B cell (primary cell): Measurements from ENCODE around the gene SEMA6A. TPM values are rescaled to one million over a fixed set of nuclear protein-coding genes. Genes with fewer than 3 reads are reported as not detected.

Source experiments
- ATAC-seq: fragments of 200-7000 bp; cut with Tn5 transposase; one replicate; pipeline ENCODE4 v1.10.0; 2021; ENCODE audit warnings: low read depth, mild to moderate bottlenecking, moderate number of reproducible peaks, moderate library complexity
- CTCF ChIA-PET: fragments of 350-600 bp; sonication (Branson Sonifier 250); formaldehyde crosslinking; loops from one replicate; lab custom pipeline; 2021; ENCODE audit warnings: antibody characterized with exemption, inconsistent platforms; lab: Charles Lee
- POLR2A ChIA-PET: fragments of 350-600 bp; sonication (Branson Sonifier 250); formaldehyde crosslinking; loops from one replicate; lab custom pipeline; 2021; ENCODE audit warnings: antibody characterized with exemption; lab: Charles Lee
- DNase-seq: peaks from one replicate; pipeline ENCODE4 v3.0.0; 2013
- H2AFZ ChIP-seq: 2 replicates; pipeline ENCODE4 v1.6.1; 2012; ENCODE audit warnings: mild to moderate bottlenecking, low read depth, low read length; ENCODE audit not compliant: insufficient read depth, poor library complexity, severe bottlenecking
- H3K27ac ChIP-seq, 2 donors: 1 replicate in 1 of 2; 2 replicates in 1 of 2; pipeline ENCODE4 v1.5.1; 2012 to 2013; ENCODE audit warnings: low read length in 2 of 2, mild to moderate bottlenecking in 2 of 2, moderate library complexity in 1 of 2
- H3K27me3 ChIP-seq, 4 experiments: fragments of 200-600 bp in 1 of 4; sonication (generic) in 1 of 4; replicated peaks in 1 of 4; 1 replicate in 2 of 4; 2 replicates in 2 of 4; pipeline versions ENCODE4 v1.6.1 to v1.7.0; 2013 to 2016; ENCODE audit warnings: low read length in 3 of 4, mild to moderate bottlenecking in 2 of 4, mixed read lengths in 1 of 4, moderate library complexity in 1 of 4; ENCODE audit not compliant: insufficient read depth in 4 of 4, control insufficient read depth in 3 of 4; ENCODE audit errors: control extremely low read depth in 1 of 4
- H3K36me3 ChIP-seq, 2 experiments: replicated peaks in 1 of 2; 1 replicate in 1 of 2; 2 replicates in 1 of 2; pipeline versions ENCODE4 v1.6.1 to v1.7.1; 2013; ENCODE audit warnings: low read length in 1 of 2; ENCODE audit not compliant: insufficient read depth in 2 of 2, control insufficient read depth in 1 of 2; ENCODE audit errors: control extremely low read depth in 1 of 2, extremely low read depth in 1 of 2
- H3K4me1 ChIP-seq, 2 donors: fragments of 200-600 bp in 1 of 2; sonication (generic) in 1 of 2; 1 replicate in 1 of 2; 2 replicates in 1 of 2; pipeline versions ENCODE4 v1.5.1 to v1.6.1; 2013 to 2017; ENCODE audit warnings: low read length in 2 of 2; ENCODE audit not compliant: control insufficient read depth in 2 of 2, insufficient read depth in 2 of 2
- H3K4me2 ChIP-seq: replicated peaks from 2 replicates; pipeline ENCODE3; 2012; ENCODE audit warnings: mild to moderate bottlenecking, low read depth, low read length; ENCODE audit not compliant: poor library complexity, severe bottlenecking
- H3K4me3 ChIP-seq, 5 experiments: fragments of 200-600 bp in 1 of 5; sonication (generic) in 1 of 5; 1 replicate in 3 of 5; 2 replicates in 2 of 5; pipeline versions ENCODE4 v1.5.1 to v1.7.0; 2011 to 2016; ENCODE audit warnings: low read length in 4 of 5, mild to moderate bottlenecking in 4 of 5, low read depth in 2 of 5, control low read depth in 1 of 5, moderate library complexity in 1 of 5; ENCODE audit not compliant: insufficient read depth in 1 of 5; ENCODE audit errors: control extremely low read depth in 1 of 5, extremely low read depth in 1 of 5
- H3K79me2 ChIP-seq: fragments of 200-600 bp; sonication (generic); one replicate; pipeline ENCODE4 v1.6.0; 2016; ENCODE audit warnings: low read length; ENCODE audit not compliant: control insufficient read depth, insufficient read depth
- H3K9ac ChIP-seq: fragments of 200-600 bp; sonication (generic); 2 replicates; pipeline ENCODE4 v1.6.1; 2017; ENCODE audit warnings: mild to moderate bottlenecking, low read length, moderate library complexity
- H3K9me3 ChIP-seq, 3 donors: one replicate each; pipeline versions ENCODE4 v1.6.1 to v1.7.1; 2013; ENCODE audit warnings: low read length in 2 of 3; ENCODE audit not compliant: control insufficient read depth in 2 of 3, insufficient read depth in 1 of 3; ENCODE audit errors: control extremely low read depth in 1 of 3
- H4K20me1 ChIP-seq: 2 replicates; pipeline ENCODE4 v1.6.0; 2012; ENCODE audit warnings: mild to moderate bottlenecking, low read length; ENCODE audit not compliant: insufficient read depth, control insufficient read depth, poor library complexity, severe bottlenecking
- H3K27ac Mint-ChIP-seq: one replicate; pipeline ENCODE4 v1.8.0; 2021; ENCODE audit warnings: mixed read lengths
- H3K27me3 Mint-ChIP-seq: one replicate; pipeline ENCODE4 v1.8.0; 2021; ENCODE audit warnings: mixed read lengths
- H3K4me1 Mint-ChIP-seq: one replicate; pipeline ENCODE4 v1.8.0; 2021; ENCODE audit warnings: mixed read lengths
- H3K4me3 Mint-ChIP-seq: one replicate; pipeline ENCODE4 v1.8.0; 2021; ENCODE audit warnings: mixed read lengths
- H3K9me3 Mint-ChIP-seq: one replicate; pipeline ENCODE4 v1.8.0; 2022; ENCODE audit warnings: mixed read lengths; ENCODE audit not compliant: insufficient read depth
- EZH2 ChIP-seq: IDR thresholded peaks from 2 replicates; pipeline ENCODE4 v1.6.1; 2012; ENCODE audit warnings: borderline replicate concordance, low read depth, mild to moderate bottlenecking, moderate library complexity, low read length; ENCODE audit not compliant: insufficient read depth, poor library complexity, severe bottlenecking
- WGBS: methylation state at CpG from one replicate; pipeline ENCODE4 v1.1.5; 2013; ENCODE audit warnings: missing lambda C conversion rate; ENCODE audit not compliant: insufficient coverage; 5-methylcytosine and 5-hydroxymethylcytosine counted together
- intact Hi-C: fragments of 100-400 bp; cut with micrococcal nuclease; formaldehyde crosslinking; loops from one replicate; pipeline ENCODE4 v1.10.0; 2022
- polyA plus RNA-seq: library from polyadenylated mRNA; depleted of rRNA; stranded (reverse); fragments of >200 nt; gene quantifications from 2 replicates; pipeline ENCODE4 v1.2.3, GENCODE V29; 2012
- total RNA-seq, 2 donors: library from RNA; stranded (reverse); fragments of 120-200 nt in 1 of 2; gene quantifications; 1 replicate in 1 of 2; 2 replicates in 1 of 2; pipeline versions ENCODE4 v1.2.3 to v1.2.4, GENCODE V29; 2013 to 2022
- TF ChIP-seq, protein P1 (sequence below): fragments of 200-600 bp; IDR thresholded peaks from one replicate; pipeline ENCODE4 v1.8.0; 2022; ENCODE audit warnings: antibody characterized with exemption, mild to moderate bottlenecking

The SEMA6A gene
- total and polyA plus RNA-seq, 2 donors (not counting 1 experiment from before 2014, with no cell fraction given): 0.44 TPM; not detected in 1

DNA sequence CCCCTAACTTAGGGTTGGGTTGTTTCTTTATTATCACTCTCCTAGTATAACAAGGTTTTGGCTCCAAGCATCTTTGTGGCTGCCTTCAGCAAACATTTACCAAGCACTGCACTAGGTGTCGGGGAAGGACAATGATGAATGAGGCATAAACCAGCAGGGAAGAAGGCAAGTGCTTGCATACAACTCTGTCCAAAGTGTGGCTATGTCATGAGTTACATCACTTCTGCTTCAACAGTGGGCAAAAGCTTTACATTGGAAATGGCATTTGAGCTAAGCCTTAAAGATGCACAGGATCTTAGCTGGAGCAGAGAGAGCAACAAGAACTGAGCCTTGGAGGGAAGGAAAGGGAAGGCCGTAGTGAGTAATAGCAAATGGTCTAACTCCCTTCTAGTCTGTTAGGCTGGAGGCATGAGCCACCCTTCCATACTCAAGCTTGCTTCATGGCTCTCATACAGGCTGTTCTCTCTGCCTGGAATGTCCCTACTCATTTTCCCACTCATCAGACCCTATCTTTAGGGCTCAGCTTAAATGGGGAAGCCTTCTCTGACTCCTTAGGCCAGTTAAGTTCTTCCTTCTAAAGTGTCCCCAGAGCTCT is 121.8 kb downstream of the SEMA6A start:
- Histone ChIP-seq H3K4me2 (no peak overlapping the region), H3K79me2 (no peaks in the 10 kb centered on the region), H3K4me1 (peaks cover 8 to 15% of the 10 kb centered on the region in 2 donors), H3K27ac (no peak overlapping the region), H2AFZ (no peak overlapping the region), H3K36me3 (peaks cover 0 to 2% of the 10 kb centered on the region in 2 experiments), H3K9me3 (no peaks in the 10 kb centered on the region), H3K9ac (no peak overlapping the region), H4K20me1 (no peaks in the 10 kb centered on the region), H3K27me3 (no peaks in the 10 kb centered on the region), H3K4me3 (no peak overlapping the region)
- no peak for TF ChIP-seq EZH2
- TF ChIP-seq, protein P1, sequence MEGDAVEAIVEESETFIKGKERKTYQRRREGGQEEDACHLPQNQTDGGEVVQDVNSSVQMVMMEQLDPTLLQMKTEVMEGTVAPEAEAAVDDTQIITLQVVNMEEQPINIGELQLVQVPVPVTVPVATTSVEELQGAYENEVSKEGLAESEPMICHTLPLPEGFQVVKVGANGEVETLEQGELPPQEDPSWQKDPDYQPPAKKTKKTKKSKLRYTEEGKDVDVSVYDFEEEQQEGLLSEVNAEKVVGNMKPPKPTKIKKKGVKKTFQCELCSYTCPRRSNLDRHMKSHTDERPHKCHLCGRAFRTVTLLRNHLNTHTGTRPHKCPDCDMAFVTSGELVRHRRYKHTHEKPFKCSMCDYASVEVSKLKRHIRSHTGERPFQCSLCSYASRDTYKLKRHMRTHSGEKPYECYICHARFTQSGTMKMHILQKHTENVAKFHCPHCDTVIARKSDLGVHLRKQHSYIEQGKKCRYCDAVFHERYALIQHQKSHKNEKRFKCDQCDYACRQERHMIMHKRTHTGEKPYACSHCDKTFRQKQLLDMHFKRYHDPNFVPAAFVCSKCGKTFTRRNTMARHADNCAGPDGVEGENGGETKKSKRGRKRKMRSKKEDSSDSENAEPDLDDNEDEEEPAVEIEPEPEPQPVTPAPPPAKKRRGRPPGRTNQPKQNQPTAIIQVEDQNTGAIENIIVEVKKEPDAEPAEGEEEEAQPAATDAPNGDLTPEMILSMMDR: no peak
- Mint-ChIP-seq H3K4me1 (peaks cover 12% of the 10 kb centered on the region), H3K9me3 (no peaks in the 10 kb centered on the region), H3K27ac (no peak overlapping the region), H3K27me3 (no peaks in the 10 kb centered on the region), H3K4me3 (no peak overlapping the region)
- CTCF ChIA-PET: interaction anchor here (1.2 kb wide), 1 partner anchor 17 kb away, joined by 3 read pairs; no protein-coding TSS in a partner anchor
- ATAC-seq: no peak
- 100% methylated on average over 1 of the region's 2 CpGs for WGBS
- DNase-seq: no peak
- POLR2A ChIA-PET: no interaction called here
- intact Hi-C loops: no loop called here

DNA sequence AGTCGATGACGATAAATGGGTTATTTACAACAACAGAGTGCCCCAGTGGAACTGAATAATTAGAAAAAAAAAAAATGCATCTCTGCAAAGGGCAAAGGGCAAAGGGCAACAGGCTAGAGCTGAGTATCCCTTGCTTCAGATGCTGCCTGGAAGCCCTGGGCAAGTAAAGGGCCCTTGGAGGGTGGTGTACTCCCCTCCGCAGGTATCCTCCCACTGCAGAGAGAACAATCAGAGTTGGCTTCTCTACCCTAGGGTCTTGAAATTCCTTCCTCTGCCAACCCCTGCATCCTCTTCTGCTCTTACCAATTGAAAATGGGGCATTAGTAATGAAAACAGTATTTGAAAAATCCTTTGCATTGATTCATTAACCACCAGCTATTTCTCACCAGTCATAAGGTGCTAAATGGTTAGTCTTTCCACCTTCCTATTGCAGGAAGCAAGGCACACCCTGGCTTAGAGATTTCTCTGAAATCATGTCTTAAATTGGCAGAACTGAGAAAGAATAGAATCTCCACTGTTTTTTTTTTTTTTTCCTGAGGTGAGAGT is 122.6 kb downstream of the SEMA6A start:
- no peak overlapping the region for H3K27ac Mint-ChIP-seq

More for the DNA sequence above, 122.6 kb downstream of the SEMA6A start:
- ATAC-seq (no peak), DNase-seq (no peak)
- WGBS: no CpG with 5 or more reads among the region's 3 CpGs
- ChIA-PET POLR2A (no interaction called here), CTCF (no interaction called here)
- Histone ChIP-seq H2AFZ (no peak overlapping the region), H3K79me2 (no peaks in the 10 kb centered on the region), H3K4me2 (no peak overlapping the region), H4K20me1 (no peaks in the 10 kb centered on the region), H3K4me3 (no peak overlapping the region), H3K9ac (no peak overlapping the region), H3K4me1 (peaks cover 8 to 15% of the 10 kb centered on the region in 2 donors), H3K27me3 (no peaks in the 10 kb centered on the region), H3K9me3 (no peaks in the 10 kb centered on the region), H3K36me3 (peaks cover 2 to 5% of the 10 kb centered on the region in 2 experiments), H3K27ac (no peak overlapping the region)
- Mint-ChIP-seq H3K4me3 (no peak overlapping the region), H3K27me3 (no peaks in the 10 kb centered on the region), H3K9me3 (no peaks in the 10 kb centered on the region), H3K4me1 (peaks cover 12% of the 10 kb centered on the region)
- no peak for TF ChIP-seq EZH2
- TF ChIP-seq, protein P1: no peak
- intact Hi-C loops: no loop called here
